Nephron progenitor cell (in vitro differentiated cells): ENCODE measurements around the gene UCK2.

Experiments
- DNase-seq: peaks from one replicate; pipeline ENCODE4 v3.0.0; 2021
- H3K27ac Mint-ChIP-seq: 2 replicates; pipeline ENCODE4 v1.8.0; 2021; ENCODE audit warnings: mild to moderate bottlenecking, moderate library complexity, mixed read lengths
- H3K27me3 Mint-ChIP-seq: 2 replicates; pipeline ENCODE4 v1.8.0; 2021; ENCODE audit warnings: mild to moderate bottlenecking, low read depth, mixed read lengths; ENCODE audit not compliant: poor library complexity
- H3K36me3 Mint-ChIP-seq: 2 replicates; pipeline ENCODE4 v1.8.0; 2021; ENCODE audit warnings: low read depth, mixed read lengths
- H3K4me1 Mint-ChIP-seq: 2 replicates; pipeline ENCODE4 v1.8.0; 2021; ENCODE audit warnings: mixed read lengths
- H3K4me3 Mint-ChIP-seq: 2 replicates; pipeline ENCODE4 v1.8.0; 2021; ENCODE audit warnings: mild to moderate bottlenecking, moderate library complexity, mixed read lengths
- H3K9me3 Mint-ChIP-seq: 2 replicates; pipeline ENCODE4 v1.8.0; 2021; ENCODE audit warnings: mild to moderate bottlenecking, moderate library complexity, mixed read lengths
- CTCF ChIP-seq: fragments of 200-600 bp; sonication (generic); IDR thresholded peaks from 2 replicates; pipeline ENCODE4 v1.5.0; 2021; ENCODE audit warnings: antibody characterized with exemption

UCK2 gene

GRCh38 chr1:165844114-165844798, 16.8 kb downstream of the UCK2 start:
- no peak for TF ChIP-seq CTCF
- H3K27me3 Mint-ChIP-seq, result no peaks in the 10 kb centered on the region
- H3K27ac Mint-ChIP-seq, result peak overlapping the region; percentile 78
- H3K9me3 Mint-ChIP-seq, result peaks cover 16% of the 10 kb centered on the region
- H3K4me3 Mint-ChIP-seq, result no peak overlapping the region
- peaks cover 25% of the 10 kb centered on the region for H3K36me3 Mint-ChIP-seq
- H3K4me1 Mint-ChIP-seq, result peaks cover 50% of the 10 kb centered on the region
- no peak for DNase-seq

- TF ChIP-seq CTCF, result no peak
- Mint-ChIP-seq H3K4me3 (no peak overlapping the region), H3K27ac (peak overlapping the region; percentile 42), H3K36me3 (peaks cover 29% of the 10 kb centered on the region), H3K4me1 (peaks cover 47% of the 10 kb centered on the region), H3K27me3 (no peaks in the 10 kb centered on the region), H3K9me3 (peaks cover 17% of the 10 kb centered on the region)
- no peak for DNase-seq
These were observed 17.5 kb downstream of the UCK2 start for GRCh38 chr1:165844933-165845332.

- Mint-ChIP-seq H3K4me3 (no peak overlapping the region), H3K9me3 (peaks cover 17% of the 10 kb centered on the region), H3K4me1 (peaks cover 47% of the 10 kb centered on the region), H3K27me3 (no peaks in the 10 kb centered on the region), H3K27ac (no peak overlapping the region), H3K36me3 (peaks cover 29% of the 10 kb centered on the region)
- no peak for TF ChIP-seq CTCF
- DNase-seq, result no peak
These were observed 18.2 kb downstream of the UCK2 start for GRCh38 chr1:165845569-165845968.

- Mint-ChIP-seq H3K36me3 (peaks cover 32% of the 10 kb centered on the region), H3K4me3 (no peak overlapping the region), H3K27me3 (no peaks in the 10 kb centered on the region), H3K27ac (peak overlapping the region; percentile 63), H3K9me3 (peaks cover 17% of the 10 kb centered on the region), H3K4me1 (peaks cover 47% of the 10 kb centered on the region)
- DNase-seq, result no peak
- TF ChIP-seq CTCF, result no peak
These were observed 18.8 kb downstream of the UCK2 start for GRCh38 chr1:165845992-165846748.

- TF ChIP-seq CTCF, result no peak
- Mint-ChIP-seq H3K27me3 (no peaks in the 10 kb centered on the region), H3K4me3 (no peak overlapping the region), H3K27ac (no peak overlapping the region), H3K36me3 (peaks cover 45% of the 10 kb centered on the region), H3K4me1 (peaks cover 44% of the 10 kb centered on the region), H3K9me3 (peaks cover 17% of the 10 kb centered on the region)
- DNase-seq, result no peak
These were observed 20.1 kb downstream of the UCK2 start for GRCh38 chr1:165847486-165847885.
